HG02678 (cell line): ENCODE data around the gene HSFX1.

Experiments used
- ATAC-seq: cut with Tn5 transposase; IDR thresholded peaks from one replicate; pipeline ENCODE4 v1.9.1; 2021; ENCODE audit warnings: mild to moderate bottlenecking, moderate library complexity; ENCODE audit not compliant: unreplicated experiment

HSFX1 gene

GRCh38 chrX:149803458-149804062, 29.7 kb downstream of the HSFX1 start:
- ATAC-seq, result no peak

GRCh38 chrX:149804102-149804501, 30.2 kb downstream of the HSFX1 start:
- no peak for ATAC-seq

DNA sequence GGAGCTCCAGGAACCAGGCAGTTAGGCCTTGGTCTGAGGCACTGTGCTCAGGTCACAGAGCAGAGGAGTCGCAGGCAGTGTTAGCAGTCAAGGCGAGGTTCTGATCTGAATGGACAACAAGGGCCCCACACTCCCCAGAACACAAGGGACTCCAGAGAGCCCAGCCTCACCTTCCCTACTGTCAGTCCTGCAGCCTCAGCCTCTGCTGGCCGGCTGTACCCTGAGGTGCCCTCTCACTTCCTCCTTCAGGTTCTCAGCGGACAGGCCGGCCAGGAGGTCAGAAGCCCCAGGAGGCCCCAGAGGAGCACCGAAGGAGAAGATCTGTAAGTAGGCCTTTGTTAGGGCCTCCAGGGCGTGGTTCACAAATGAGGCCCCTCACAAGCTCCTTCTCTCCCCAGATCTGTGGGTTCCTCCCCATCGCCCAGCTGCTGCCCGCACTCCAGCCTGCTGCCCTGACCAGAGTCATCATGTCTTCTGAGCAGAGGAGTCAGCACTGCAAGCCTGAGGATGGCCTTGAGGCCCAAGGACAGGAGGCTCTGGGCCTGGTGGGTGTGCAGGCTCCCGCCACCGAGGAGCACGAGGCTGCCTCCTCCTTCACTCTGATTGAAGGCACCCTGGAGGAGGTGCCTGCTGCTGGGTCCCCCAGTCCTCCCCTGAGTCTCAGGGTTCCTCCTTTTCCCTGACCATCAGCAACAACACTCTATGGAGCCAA, 34.0 kb downstream of the HSFX1 start:
- no peak for ATAC-seq

GRCh38 chrX:149818652-149819051, 44.8 kb downstream of the HSFX1 start:
- ATAC-seq, result no peak

GRCh38 chrX:149819371-149819770, 45.5 kb downstream of the HSFX1 start:
- ATAC-seq, result no peak

GRCh38 chrX:149825424-149825823, 51.6 kb downstream of the HSFX1 start:
- no peak for ATAC-seq
